Left colon (tissue), 2 donors: ENCODE data around the gene PRICKLE2. TPM values are rescaled to one million over a fixed set of nuclear protein-coding genes. Genes with fewer than 3 reads are reported as not detected.
A peak's percentile ranks its signal among the peaks of the same experiment; 100 is the strongest.

ENCODE experiments used
- ATAC-seq: fragments of 200-7000 bp; cut with Tn5 transposase; one replicate; pipeline ENCODE4 v1.9.1; 2020; ENCODE audit warnings: mild to moderate bottlenecking, moderate library complexity
- DNase-seq, 2 donors: peaks; one replicate each; pipeline ENCODE4 v3.0.0-alpha.2; 2020
- intact Hi-C, 2 donors: fragments of 100-400 bp; cut with DNase I in 1 of 2; cut with micrococcal nuclease in 1 of 2; formaldehyde crosslinking; loops; one replicate each; pipeline versions ENCODE4 v1.11.2 to v1.14.0; 2022; cut with DNase I, micrococcal nuclease
- total RNA-seq, 2 donors: library from RNA; stranded (reverse); fragmentation: NEBNext Ultra II Directional; extraction: Animal tissue kit (Norgen Biotek cat#: 25700); gene quantifications; one replicate each; pipeline ENCODE4 v1.2.1, GENCODE V29; 2021
- donor health status: DM: no; HTN: no; CAD: no.
- donor health status: DM: yes; HTN: yes; CAD: no.

PRICKLE2 gene
- total RNA-seq, 2 donors from 2014 or later: 2.6 to 13.2 TPM

DNA sequence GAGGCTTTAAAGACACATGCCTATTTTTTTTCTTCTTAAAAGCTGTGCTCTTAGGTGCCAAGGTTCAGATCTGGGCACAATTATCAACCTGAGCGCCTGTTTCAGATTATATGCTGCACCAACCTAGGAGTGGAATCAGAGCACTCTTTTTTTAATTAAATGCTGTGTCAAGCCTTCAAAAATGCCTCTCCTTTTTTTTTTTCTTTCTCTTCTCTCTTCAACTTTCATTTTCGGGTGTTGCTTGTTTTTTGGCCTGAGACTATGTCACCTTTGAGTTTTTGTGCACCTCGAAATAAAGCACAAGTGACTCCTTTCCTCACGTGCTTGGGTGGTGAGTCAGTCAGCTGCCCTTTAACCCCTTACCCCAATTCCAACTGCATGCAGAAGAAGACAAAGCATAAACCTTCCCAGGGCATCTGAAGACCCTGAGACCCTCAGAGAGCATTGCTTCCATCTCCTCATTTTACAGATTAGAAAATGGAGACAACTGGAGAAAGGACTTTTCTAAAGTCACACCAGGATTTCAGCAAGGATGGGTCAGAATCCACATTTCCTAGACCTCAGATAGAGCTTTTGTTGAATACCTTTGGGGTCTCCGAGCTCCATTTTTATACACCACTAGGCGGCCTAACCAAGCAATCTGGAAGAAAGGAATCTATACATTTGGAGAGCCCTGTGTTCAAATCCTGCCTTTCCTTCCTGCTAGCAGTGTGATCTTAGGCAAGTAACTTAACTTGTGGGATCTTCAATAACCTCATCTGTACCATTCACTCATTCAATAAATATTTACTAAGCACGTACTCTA, 631 bp upstream of the PRICKLE2 start:
- DNase-seq (no peak), ATAC-seq (no peak)
- intact Hi-C loops: no loop called here

DNA sequence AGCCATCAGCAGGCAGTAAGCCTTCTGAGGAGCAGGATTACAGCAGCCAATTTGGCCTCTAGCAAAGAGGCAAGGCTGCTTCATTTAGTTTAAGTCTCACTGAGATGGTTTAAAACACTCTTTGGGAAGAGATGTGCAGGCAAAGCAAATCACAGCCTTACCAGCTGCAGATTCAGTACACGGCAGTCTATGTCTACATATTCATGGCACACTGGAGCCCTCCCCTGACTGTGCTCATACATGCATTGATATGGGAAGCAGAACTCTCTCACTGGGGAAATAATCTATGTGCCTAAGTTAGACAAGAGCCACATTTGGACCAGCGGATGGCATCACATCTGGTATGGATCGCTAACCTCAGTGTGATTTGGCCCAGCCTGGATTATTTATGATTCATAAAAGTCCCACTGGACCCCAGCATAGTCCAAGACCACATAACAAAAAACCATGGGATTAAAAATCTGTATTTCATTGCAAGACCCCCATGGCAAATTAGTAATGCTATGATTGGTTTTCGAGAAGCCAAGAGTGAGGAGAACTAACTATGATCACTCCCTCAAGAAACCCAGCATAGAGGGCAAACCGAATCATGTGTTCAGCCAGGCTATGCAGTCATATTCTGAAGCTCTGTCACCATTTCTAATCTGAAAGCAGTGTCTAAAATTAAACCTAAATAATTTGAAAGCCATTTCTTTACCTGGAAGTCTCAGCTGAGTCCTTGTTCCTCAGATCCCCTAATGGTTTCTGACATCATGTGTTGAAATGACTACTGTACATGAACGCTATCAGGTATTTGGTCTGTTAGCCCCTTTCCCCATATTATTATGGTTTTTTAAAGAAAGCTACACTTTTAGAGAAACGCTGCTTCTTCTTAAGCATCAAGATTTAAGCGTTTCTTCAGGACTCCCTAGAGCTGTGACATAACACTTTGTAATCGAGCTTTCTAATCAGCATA, 1.2 kb downstream of the PRICKLE2 start:
- DNase-seq (peak in 1 of 2 donors; percentile 16), ATAC-seq (peak; percentile 59)
- intact Hi-C loops: no loop called here

DNA sequence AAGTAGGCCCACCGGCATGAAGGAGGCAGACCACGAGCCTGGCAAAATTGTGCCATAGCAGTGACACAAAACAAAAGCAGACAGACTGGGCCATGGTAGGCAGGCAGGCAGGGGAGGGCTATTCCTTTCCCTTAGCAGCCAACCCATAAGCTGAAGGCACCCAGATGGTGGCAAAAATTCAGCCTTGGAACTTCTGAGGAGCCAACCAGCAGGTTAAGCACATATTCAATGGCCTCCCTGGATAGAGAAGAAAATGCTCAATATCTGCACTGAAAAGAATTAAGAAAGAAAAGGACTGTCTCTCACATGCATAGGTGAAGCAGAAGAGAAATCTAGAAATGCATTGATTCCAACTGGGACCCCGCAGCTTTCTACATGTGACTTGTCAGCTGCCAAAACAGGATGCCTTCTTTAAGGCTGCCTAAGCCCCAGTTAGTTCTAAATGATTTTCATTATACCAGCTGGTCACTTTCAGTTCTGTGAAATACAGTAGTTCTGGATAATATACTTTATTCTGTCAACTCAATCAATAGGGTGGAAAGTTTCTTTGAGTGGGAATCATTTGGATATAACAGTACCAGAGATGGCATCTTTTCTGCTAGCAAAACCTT, 2.7 kb downstream of the PRICKLE2 start:
- ATAC-seq: no peak
- intact Hi-C loops: no loop called here
- DNase-seq: no peak

DNA sequence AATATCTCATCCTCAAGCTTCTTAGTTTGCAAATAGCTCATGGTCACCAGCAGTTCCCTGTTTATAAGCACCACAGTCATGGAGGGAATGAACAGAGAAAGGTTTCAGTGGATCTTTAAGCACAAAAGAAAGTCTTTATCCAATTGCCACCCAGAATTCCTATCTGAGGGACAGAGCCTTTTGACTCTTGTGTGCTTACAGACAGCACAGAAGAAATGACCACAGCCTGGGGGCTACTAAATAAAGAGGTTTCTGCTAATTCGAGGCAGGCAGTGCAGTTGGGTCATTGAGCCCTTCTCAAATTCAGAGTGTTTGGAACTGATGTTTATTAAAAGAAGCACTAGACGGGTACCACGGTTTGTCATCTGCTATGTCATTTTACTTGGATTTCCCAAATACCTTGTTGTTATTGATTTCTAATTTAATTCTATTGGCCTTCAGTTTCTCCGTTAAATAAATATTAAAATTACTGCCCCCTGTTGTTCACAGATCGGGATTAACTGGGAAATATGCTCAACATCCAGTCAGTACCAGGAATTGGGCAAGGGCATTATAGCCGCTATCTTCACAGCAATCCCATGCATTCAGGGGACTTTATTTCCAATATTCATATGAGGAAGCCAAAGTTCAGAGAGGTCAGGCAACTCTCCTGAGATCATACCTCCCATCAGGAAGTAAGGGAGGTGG, 3.6 kb downstream of the PRICKLE2 start:
- intact Hi-C loops: no loop called here
- DNase-seq (no peak), ATAC-seq (no peak)

DNA sequence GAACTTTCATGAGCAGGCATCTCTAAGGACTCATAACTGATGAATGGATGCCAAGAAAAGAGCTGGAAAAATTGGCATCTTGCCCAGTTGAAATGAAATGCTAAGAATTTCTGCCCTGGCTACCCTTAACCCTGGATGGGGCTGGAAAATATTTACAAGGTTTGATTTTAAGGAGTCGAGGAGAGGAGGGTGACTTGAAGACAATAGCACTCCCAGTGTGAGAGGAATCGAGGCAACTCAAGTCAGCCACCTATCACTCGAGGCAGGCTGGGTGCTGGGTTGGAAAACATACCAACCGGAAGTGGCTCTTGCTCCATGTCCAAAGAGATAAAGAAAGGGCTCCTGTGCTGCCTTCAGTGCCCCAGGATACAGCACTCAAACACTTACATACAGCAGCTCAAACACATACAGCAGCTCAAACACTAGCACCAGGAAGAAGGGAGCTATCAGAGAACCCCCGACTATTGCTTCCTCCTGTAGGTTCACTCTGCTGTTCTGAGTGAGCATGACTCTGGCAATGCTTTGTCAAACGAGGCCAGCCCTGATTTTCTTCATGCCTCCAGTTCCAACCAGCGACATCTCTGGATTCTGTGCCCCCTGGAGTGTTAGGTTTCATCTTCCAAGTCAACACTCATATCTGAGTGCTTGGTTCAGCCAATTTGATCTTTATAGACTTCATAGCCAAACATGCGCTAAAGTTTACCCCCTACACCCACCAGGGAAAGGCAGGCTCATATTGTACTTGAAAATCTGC, 4.9 kb downstream of the PRICKLE2 start:
- intact Hi-C loops: no loop called here
- DNase-seq: no peak
- ATAC-seq: no peak

DNA sequence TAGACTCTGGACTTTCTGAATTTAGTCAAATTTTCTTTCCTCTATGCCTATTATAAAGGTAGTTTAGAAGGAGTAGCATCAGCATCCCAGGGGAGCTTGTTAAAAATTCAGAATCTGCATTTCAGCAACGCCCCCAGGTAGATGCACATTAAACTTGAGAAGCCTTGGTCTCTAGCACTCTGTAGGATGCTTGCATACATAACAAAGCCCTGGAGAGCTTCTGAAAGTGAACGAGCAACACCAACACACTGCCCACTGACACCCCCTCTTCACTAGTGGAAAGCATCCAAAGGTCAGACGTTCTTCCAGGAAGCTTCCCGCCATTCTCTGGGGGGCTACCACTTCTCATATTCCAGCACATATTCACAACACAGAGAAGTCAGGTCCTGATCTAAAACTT, 6.5 kb downstream of the PRICKLE2 start:
- ATAC-seq (no peak), DNase-seq (no peak)
- intact Hi-C loops: no loop called here

DNA sequence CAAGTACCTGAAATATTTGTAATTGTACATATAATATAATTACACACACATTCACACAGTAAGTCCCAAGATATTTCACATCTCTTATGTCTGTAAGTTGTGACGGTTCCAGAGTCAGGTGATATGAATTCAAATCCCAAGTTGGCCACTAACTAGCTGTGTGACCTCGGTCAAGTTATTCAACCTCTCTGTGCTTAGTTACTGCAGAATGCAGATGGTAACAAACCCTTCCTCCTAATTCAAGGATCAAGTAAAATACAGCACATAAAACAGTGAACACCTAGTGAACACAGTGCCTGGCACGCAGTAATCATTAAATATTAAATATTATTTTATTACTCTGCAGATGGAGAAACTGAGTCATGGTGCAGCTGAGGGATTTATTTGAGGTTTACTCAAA, 6.9 kb downstream of the PRICKLE2 start:
- ATAC-seq (no peak), DNase-seq (no peak)
- intact Hi-C loops: no loop called here

DNA sequence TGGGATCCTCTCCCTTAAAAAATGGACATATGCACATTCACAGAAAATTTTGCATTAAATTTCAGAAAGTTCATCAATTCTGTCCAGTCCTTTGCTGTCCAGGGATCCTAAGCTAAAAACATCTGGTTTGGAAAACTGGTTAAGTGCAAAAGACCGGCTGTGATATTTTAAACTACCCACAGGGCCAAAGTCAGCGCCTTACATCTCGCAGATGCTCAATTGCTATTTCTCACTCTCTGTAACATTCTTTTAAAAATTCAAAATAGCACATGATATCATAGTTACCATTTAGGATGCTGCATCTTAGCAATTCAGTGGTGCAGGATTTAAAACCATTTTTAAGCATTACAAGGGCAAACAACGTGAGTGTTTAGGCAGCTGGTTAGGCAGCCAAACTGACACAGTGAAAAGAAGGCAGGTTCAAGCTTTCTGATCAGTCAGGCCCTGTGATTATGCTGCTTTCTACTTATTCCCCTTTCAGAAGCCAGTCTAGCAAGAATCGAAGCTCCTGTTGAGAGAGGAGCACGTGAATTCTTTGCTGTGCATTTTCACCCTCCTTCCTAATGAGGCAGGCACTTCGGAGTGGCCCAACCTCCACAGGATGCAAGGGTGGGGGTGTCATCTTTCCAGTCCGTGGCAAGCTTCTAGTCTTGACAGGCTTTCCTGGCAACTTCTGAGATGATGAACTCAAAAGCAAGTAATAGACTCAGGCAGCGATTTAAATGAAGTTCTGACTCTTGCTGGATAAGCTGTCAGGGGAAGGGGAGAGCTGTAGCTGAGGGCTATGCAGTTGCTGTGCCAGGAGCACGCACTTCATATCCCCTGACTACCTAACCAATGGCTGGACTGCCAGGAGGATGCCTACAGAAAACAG, 8.8 kb downstream of the PRICKLE2 start:
- intact Hi-C loops: no loop called here
- DNase-seq: no peak
- no peak for ATAC-seq

DNA sequence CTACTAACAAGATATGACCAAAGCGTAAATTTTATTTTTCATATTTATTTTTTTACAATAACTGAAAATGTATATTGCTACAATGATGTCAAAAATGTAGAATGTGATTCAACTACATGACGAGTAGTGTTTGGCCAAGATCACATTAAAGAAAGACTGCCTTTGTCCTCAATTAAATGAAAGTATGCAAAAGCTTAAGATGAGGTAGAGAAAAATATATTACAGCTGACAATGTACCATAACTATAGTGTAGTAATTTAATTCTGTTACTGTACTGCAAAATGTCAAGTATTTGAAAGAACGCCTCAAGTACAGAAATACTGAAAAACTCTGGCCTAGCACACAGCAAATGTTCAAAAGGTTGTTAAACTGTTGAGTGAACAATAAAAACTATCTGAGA, 9.7 kb downstream of the PRICKLE2 start:
- DNase-seq (no peak), ATAC-seq (no peak)
- intact Hi-C loops: no loop called here

DNA sequence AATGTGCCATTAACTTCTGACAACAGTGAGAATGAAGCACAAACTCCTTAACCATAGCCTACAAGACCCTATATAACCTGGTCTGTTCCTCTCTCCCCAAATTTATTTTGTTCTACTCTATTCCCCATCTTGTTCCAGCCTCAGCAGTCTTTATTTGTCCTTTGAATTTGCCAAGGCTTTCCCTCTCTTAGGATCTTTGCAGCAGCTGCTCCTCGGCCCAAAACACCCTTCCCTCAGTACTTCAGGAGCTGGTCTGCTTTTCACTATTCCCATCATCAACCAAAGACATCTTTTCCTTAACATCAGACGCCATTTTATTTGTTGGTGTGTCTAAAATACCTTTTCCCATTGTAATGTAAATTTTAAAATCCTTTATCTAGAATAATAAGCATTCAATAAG, 10.2 kb downstream of the PRICKLE2 start:
- no peak for ATAC-seq
- intact Hi-C loops: no loop called here

DNA sequence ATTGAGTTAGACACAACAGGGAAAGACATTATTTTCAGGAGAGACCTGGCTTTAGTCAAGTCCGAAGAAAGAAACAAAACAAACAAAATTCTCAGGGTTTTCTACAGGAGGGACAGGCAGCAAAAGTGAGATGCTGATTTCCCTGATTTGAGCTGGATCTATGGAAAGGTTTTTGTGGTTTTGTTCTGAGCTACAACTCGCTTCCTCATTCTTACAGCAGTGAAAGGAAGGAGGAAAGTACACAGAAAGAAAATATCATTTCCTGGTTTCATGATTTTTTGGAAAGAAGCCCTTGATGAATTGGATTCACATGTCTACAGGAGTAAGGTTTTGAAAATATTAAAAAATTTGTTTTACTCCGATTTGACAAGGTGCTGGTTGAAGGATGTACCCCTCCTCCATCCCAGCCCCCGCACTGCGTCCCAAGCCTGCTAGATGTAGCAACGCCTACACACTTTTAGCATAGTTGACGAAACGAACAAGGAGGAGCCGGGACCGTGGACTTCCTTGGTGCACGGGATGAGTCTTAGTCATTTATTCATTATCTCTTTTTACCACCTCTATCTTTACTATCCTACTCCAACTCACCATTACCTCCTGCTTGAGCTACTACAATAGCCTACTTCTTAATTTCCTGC, 10.8 kb downstream of the PRICKLE2 start:
- no peak for ATAC-seq
- DNase-seq: no peak

More for the DNA sequence above, 10.2 kb downstream of the PRICKLE2 start:
- DNase-seq: no peak

DNA sequence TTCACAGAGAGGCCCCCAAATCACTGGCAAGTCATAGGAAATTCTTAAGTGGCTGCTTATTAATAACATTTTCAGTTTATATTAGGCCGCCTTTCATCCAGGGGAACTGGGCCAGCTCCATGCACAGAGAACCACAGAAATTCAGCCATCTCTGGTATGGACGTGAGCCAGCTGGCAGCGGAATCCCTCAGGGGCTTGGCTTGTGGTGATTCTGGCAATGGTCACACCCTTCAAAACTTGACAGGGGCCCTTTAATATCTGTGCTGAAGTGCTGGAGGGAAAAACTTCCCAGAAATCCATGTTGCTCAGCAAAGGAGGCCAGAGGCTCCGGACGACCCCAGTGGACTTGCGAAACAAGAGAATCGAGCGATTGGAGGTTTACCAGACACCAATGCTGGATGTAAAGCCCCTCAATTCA, 11.3 kb downstream of the PRICKLE2 start:
- DNase-seq: peak; percentile 50 to 54
- intact Hi-C loops: no loop called here
- no peak for ATAC-seq

More for the DNA sequence above, 10.8 kb downstream of the PRICKLE2 start:
- intact Hi-C loops: no loop called here

DNA sequence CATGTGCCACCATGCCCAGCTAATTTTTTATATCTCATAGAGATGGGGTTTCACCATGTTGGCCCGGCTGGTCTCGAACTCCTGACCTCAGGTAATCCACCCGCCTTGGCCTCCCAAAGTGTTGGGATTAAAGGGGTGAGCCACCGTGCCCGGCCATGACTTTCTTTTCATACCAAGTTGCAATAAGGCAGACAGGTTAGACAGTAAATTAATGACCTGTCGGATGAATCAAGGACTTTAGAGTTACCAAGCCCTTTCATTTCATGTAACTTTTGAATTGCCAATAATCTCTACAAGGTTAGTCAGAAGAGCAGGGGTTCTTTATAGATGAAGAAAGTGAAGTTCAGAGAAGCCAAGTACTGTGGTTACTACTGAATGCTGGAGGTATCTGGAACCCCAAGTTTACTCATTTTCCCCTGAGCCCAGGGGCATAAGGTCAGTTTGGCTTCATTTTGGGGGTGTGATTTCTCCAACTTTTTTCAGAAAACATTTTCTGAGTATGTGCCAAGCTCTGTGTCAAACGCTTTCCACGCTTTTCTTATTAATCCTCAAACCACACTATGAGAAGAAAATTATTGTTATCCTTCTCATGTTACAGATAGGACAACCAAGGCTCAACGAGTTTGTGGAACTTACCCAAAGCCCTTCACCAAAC, 11.9 kb downstream of the PRICKLE2 start:
- intact Hi-C loops: no loop called here

DNA sequence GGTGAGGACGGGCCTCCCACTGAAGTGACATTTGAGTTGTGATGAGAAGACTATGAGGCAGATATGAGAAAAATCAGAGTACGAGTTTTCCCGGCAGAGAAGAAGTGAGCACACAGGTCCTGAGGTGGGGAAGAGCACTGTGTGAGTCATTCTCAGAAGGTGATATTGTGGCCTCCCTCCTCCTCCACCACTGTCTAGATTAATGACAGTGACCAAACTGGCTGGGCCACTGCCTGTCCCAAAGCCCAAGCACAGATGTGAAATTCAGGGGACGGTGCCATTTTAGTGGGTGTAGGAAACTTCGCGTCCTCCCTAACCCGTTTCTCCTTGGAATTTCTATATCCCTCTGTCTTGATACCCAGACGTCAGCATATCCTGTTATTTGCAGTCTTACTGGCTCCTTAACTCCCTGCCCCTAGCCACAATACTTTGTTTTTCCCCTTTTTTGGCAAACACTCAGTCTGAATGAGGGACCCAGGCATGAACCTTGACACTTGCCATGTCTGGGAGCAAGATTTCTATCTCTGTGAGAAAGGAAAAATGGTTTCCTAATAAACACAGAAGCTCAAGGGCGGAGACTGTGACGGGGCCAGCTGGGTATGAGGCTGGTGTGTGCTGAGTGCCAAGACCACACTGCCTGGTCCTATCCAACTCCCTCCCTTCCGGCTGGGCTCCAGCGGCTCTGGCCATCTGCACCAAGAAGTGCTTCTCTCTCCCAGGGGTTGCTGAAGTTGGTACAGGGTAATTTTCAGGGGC, 15.2 kb downstream of the PRICKLE2 start:
- intact Hi-C loops: no loop called here
- no peak for ATAC-seq
- peak; percentile 39 to 68 for DNase-seq

More for the DNA sequence above, 11.9 kb downstream of the PRICKLE2 start:
- ATAC-seq: no peak
- no peak for DNase-seq

DNA sequence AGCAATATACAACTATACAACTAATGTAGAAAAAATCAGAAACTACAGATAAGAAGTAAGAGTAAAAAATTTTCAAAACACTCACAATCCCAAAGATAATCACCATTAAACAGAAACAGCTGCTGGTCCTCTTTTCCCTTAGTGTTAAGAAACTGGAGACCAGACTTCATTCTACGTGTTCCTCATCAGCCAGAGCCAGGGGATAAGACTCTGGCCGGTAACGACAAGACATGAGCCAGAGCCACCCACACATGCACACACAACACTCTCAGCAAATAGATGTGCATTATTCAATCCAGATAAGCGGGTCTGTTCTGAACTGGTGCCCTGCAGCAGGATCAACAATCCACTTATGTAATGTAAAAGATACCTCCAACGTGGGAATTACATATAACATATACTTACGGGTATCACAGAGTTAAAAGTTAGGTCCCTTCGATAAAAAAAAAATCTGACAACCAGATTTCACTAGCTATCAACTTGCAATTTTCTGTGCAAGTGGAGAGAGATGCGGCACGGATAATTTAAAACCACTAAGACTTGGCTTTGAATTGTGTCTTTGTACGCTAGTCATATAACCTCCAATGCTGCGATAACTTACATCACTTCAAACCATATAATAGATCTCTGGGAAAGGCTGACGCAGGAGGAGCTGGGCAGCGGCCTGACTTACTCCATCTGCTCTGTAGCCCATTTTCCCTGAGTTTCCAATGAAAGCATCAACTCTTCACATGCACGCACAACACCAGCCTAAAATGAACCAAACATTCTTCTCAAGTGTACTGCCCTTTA, 17.8 kb downstream of the PRICKLE2 start:
- no peak for ATAC-seq
- no peak for DNase-seq
- intact Hi-C loops: no loop called here
